ENCODE results near the gene SLC35E3.

DNA sequence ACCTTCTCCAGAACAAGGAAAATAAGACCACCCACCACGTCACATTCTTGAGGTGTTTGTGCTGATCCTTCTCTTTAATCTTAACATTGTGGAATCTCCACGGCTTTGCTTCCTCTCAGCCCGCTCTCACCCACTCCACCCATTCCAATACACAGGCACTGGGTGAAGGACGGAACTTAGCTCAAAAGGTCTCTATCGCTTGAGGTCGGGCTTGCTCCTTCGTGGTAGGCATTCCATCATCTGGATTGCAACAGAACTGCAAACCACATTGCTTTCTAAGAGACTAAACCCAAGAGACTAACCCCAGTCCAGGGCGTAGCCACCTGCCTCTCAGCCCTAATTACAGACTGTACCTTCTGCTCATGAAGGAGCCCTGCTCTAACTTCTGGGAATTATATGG is 38.0 kb downstream of the SLC35E3 start:
- TF ChIP-seq, protein P1, sequence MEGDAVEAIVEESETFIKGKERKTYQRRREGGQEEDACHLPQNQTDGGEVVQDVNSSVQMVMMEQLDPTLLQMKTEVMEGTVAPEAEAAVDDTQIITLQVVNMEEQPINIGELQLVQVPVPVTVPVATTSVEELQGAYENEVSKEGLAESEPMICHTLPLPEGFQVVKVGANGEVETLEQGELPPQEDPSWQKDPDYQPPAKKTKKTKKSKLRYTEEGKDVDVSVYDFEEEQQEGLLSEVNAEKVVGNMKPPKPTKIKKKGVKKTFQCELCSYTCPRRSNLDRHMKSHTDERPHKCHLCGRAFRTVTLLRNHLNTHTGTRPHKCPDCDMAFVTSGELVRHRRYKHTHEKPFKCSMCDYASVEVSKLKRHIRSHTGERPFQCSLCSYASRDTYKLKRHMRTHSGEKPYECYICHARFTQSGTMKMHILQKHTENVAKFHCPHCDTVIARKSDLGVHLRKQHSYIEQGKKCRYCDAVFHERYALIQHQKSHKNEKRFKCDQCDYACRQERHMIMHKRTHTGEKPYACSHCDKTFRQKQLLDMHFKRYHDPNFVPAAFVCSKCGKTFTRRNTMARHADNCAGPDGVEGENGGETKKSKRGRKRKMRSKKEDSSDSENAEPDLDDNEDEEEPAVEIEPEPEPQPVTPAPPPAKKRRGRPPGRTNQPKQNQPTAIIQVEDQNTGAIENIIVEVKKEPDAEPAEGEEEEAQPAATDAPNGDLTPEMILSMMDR (IDR thresholded peaks at IDR 0.05), result no peak
- no peak for TF ChIP-seq POLR2A (IDR thresholded peaks at IDR 0.05)

All from right lobe of liver (tissue), 4 donors.